B cell (primary cell): ENCODE data around the gene FRMD4A.

Source experiments
- EZH2 ChIP-seq: IDR thresholded peaks from 2 replicates; pipeline ENCODE4 v1.6.1; 2012; ENCODE audit warnings: borderline replicate concordance, low read depth, mild to moderate bottlenecking, moderate library complexity, low read length; ENCODE audit not compliant: insufficient read depth, poor library complexity, severe bottlenecking
- TF ChIP-seq, protein P1 (sequence below): fragments of 200-600 bp; IDR thresholded peaks from one replicate; pipeline ENCODE4 v1.8.0; 2022; ENCODE audit warnings: antibody characterized with exemption, mild to moderate bottlenecking

DNA sequence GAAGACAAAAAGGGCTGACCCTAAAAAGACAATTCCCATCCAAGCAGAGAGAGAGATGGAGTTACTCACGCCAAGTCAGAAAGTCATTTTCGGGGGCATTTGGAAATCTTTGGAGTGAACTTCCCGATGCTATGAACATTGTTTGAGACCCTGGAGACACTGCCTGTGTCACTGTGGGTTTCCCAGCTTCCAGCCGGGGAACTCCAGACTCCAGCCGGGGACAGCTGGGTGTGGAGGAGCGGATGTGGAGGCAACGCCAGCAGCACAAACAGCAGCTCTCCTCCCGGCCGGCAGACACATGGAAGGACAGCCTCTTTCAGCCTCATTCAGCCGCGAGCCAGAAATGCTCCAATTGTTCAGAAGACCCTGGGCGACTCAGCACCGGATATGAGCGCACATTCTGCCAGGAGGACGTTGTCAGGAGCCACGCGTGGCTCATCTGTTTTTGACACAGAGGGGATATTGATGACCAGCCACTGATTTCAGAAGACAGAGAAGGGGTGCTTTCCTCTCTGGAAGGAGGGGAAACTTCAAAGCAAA lies 646.4 kb downstream of the FRMD4A start:
- TF ChIP-seq, protein P1, sequence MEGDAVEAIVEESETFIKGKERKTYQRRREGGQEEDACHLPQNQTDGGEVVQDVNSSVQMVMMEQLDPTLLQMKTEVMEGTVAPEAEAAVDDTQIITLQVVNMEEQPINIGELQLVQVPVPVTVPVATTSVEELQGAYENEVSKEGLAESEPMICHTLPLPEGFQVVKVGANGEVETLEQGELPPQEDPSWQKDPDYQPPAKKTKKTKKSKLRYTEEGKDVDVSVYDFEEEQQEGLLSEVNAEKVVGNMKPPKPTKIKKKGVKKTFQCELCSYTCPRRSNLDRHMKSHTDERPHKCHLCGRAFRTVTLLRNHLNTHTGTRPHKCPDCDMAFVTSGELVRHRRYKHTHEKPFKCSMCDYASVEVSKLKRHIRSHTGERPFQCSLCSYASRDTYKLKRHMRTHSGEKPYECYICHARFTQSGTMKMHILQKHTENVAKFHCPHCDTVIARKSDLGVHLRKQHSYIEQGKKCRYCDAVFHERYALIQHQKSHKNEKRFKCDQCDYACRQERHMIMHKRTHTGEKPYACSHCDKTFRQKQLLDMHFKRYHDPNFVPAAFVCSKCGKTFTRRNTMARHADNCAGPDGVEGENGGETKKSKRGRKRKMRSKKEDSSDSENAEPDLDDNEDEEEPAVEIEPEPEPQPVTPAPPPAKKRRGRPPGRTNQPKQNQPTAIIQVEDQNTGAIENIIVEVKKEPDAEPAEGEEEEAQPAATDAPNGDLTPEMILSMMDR, result no peak
- TF ChIP-seq EZH2, result no peak
